D721Med (cell line): Measurements from ENCODE around the gene CELA3B.
"Not testable (repeated sequence)": the region's sequence is repeated elsewhere in the genome, so short reads cannot be mapped to it uniquely, and the experiment has no call there.

Experiments
- DNase-seq: peaks from one replicate; pipeline ENCODE4 v3.0.0; 2011; ENCODE audit warnings: low spot score; ENCODE audit not compliant: insufficient read length
- FAIRE-seq: peaks from 2 replicates; lab custom pipeline; 2011; peaks lifted over from hg19 to GRCh38; lab: Jason Lieb, UNC
- TF ChIP-seq, protein P1 (sequence below): IDR thresholded peaks from 2 replicates; pipeline ENCODE4 v1.5.1; 2012; ENCODE audit warnings: mild to moderate bottlenecking, control low read depth; ENCODE audit not compliant: insufficient read depth; ENCODE audit errors: missing control alignments

The CELA3B gene

GRCh38 chr1:21956720-21957552 lies 19.9 kb upstream of the CELA3B start:
- TF ChIP-seq, protein P1, sequence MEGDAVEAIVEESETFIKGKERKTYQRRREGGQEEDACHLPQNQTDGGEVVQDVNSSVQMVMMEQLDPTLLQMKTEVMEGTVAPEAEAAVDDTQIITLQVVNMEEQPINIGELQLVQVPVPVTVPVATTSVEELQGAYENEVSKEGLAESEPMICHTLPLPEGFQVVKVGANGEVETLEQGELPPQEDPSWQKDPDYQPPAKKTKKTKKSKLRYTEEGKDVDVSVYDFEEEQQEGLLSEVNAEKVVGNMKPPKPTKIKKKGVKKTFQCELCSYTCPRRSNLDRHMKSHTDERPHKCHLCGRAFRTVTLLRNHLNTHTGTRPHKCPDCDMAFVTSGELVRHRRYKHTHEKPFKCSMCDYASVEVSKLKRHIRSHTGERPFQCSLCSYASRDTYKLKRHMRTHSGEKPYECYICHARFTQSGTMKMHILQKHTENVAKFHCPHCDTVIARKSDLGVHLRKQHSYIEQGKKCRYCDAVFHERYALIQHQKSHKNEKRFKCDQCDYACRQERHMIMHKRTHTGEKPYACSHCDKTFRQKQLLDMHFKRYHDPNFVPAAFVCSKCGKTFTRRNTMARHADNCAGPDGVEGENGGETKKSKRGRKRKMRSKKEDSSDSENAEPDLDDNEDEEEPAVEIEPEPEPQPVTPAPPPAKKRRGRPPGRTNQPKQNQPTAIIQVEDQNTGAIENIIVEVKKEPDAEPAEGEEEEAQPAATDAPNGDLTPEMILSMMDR = no peak
- DNase-seq (no peak), FAIRE-seq (no peak)

DNA sequence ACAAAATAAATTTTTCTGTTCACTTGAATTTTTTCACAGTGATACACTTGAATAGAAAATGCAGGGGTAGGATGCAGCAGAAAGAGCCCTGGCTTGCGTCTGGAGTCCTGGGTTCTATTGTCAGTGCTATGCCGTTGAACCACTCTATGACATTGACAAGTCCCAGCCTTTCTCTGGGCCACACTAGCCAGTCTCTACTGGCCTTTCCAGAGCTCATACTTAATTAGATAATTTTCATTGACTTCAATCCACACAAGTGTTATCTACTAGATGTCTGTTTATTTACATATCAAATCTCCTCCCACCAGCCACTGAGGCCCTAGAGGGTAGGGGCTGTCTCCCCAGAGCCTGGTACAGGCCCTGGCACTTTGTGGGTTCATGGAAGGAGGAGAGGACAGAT lies 15.5 kb upstream of the CELA3B start:
- no peak for DNase-seq
- no peak for FAIRE-seq
- TF ChIP-seq, protein P1 = no peak

GRCh38 chr1:21961799-21962198 lies 15.0 kb upstream of the CELA3B start:
- DNase-seq (no peak), FAIRE-seq (no peak)
- TF ChIP-seq, protein P1 = no peak

- DNase-seq = peak; percentile 28
- FAIRE-seq = no peak
- TF ChIP-seq, protein P1 = peak; percentile 89
Measured at GRCh38 chr1:21963477-21964217, 13.2 kb upstream of the CELA3B start.

DNA sequence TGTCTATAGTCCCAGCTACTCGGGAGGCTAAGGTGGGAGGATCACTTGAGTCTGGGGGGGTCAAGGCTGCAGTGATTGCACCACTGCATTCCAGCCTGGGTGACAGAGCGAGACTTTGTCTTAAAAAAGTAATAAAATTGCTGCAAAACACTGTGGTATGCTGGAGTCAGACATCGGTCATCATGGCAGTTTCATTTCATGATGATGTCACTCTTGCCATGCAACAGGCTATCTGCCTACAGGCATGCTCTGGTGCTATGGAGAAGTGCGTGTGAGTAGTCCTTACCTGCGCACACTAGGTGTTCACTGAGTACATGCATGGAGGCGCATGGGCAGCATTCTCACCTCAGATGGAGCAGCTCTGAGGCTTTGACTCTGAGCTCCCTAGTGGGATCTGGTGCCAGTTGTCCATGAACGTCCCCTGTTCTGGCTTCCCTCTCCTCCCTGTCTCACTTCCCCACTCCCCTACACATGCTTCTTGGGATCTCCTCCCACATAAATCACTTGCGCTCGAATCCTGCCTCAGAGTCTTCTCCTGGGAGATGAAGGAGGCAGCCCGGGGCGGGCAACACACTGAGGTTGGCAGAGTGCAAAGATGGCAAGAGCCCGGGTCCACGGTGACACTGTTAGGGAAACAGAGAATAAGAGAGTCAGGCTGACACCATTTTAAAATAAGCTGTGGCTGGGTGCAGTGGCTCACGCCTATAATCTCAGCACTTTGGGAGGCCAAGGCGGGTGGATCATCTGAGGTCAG lies 10.4 kb upstream of the CELA3B start:
- FAIRE-seq (no peak), DNase-seq (no peak)
- TF ChIP-seq, protein P1 = no peak

DNA sequence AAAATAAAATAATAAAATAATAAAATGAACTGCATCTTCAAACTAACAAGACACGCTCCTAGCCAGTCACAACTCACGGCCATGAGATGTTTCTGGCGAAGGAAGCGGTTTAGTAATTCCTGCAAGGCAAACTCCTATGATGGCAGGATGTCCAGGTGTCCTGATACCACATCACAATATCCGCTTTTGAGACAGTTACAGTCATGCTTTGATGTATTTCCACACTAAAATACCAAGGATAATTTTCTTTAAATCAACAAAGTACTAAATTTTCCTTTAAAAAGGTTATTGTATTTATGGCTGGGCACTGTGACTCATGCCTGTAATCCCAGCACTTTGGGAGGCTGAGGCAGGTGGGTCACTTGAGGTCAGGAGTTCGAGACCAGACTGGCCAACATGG lies 9.6 kb upstream of the CELA3B start:
- not testable (repeated sequence) for FAIRE-seq

DNA sequence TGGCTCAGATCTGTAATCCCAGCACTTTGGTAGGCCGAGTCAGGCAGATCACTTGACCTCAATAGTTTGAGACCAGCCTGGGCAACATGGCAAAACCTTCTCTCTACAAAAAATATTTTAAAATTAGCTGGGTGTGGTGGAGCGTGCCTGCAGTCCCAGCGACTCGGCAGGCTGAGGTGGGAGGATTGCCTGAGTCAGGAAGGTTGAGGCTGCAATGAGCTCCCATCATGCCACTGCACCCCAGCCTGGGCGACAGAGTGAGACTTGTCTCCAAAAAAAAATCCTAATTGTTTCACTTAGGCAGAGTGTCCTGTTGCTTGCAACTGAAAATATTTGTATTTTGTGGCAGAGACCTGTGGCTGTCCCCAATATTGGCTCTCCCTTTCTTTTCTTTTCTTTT lies 7.8 kb upstream of the CELA3B start:
- not testable (repeated sequence) for FAIRE-seq, DNase-seq

More for the DNA sequence above, 9.6 kb upstream of the CELA3B start:
- not testable (repeated sequence) for DNase-seq

DNA sequence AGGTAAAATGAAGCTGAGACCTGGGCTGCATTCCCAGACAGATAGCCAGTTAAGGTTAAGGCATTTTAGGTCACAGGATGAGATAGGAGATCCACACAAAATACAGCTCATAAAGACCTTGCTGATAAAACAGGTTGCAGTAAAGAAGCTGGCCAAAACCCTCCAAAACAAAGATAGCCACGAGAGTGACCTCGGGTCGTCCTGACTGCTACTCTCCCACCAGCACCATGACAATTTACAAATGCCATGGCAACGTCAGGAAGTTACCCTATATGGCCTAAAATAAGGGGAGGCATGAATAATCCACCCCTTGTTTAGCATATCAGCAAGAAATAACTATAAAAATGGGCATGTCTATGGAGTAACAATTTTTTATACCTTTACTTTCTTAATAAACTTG lies 6.3 kb upstream of the CELA3B start:
- FAIRE-seq, DNase-seq: not testable (repeated sequence)

DNA sequence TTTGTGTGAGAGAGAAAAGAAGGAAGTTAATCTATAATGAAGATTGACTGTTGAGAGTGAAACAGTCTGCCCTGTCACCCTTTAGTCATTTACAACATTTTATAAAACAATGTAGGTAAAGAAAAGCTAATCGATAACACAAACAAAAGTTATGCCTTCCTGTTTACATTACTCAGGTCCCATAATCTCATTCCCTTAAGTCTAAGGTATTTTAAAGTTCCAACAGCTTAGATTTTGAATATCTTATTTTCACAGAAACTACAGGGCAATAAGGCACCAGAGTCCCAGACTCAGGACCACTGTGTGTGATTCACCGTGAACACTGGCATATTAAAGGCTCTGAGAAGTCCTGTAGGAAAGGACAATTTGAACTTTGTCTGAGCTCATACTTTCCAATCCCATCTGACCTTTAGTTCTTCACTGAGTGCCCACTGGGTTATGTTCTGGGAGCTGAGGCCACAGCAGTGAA lies 3.8 kb upstream of the CELA3B start:
- not testable (repeated sequence) for FAIRE-seq, DNase-seq

GRCh38 chr1:21973948-21974347 lies 2.9 kb upstream of the CELA3B start:
- FAIRE-seq = not testable (repeated sequence)

DNA sequence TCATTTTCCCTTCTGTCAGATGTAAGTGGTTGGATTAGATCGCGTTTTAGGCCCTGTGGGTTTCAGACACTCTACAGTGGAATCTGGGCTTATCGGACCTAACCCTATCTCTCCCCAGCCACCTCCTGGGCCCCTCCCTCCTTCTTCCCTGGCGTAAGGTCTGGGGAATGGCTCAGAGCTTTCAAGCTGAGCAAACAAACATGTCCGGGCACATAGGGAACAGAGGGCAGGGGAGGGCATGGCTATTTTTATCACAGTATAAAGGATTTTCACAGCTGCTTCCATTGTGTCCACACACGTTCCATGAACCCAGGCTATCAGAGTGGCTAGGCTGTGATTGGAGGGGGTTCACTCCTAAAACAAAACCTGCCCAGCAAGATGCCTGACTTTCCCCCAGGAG lies 2.1 kb upstream of the CELA3B start:
- not testable (repeated sequence) for DNase-seq, FAIRE-seq

More at GRCh38 chr1:21973948-21974347, 2.9 kb upstream of the CELA3B start:
- not testable (repeated sequence) for DNase-seq

GRCh38 chr1:21975296-21975695 lies 1.5 kb upstream of the CELA3B start:
- DNase-seq, FAIRE-seq: not testable (repeated sequence)
